Measurements from ENCODE around the gene VSIG10L2. TPM values are rescaled to one million over a fixed set of nuclear protein-coding genes. Genes with fewer than 3 reads are reported as not detected.
A peak's percentile ranks its signal among the peaks of the same experiment; 100 is the strongest.
"Not testable (repeated sequence)": the region's sequence is repeated elsewhere in the genome, so short reads cannot be mapped to it uniquely, and the experiment has no call there.

VSIG10L2 gene
- polyA plus RNA-seq: not detected
- long read RNA-seq, donor 1: 0 reads
- long read RNA-seq, donor 2, partial matches to known transcripts: 5 of 5 reads
- long read RNA-seq, donor 2, other reads (novel, unspliced or antisense): 0 of 5 reads
- long read RNA-seq, donor 3: 0 reads
- long read RNA-seq, donor 4: 0 reads
- long read RNA-seq, donor 5: 0 reads
- long read RNA-seq, donor 6, partial matches to known transcripts: 14 of 14 reads
- long read RNA-seq, donor 6, other reads (novel, unspliced or antisense): 0 of 14 reads
- long read RNA-seq, donor 7: 0 reads
- long read RNA-seq, donor 8: 0 reads
- long read RNA-seq, donor 9: 0 reads
- long read RNA-seq, donor 10: 0 reads
- long read RNA-seq, donor 11: 0 reads

GRCh38 chr11:125945797-125946520 is at the start of gene VSIG10L2:
Gene VSIG10L2, plus strand, starts transcription at chr11:125946044. Its CDS starts 12 bp downstream, at chr11:125946056.
- Histone ChIP-seq H3K36me3 (ENCODE audit: control insufficient read depth, insufficient read depth, low read length) (no peaks in the 10 kb centered on the region), H3K4me3 (ENCODE audit: low read length) (no peak within 1 kb of the TSS), H3K4me1 (ENCODE audit: control insufficient read depth, insufficient read depth, low read length) (peaks cover 5% of the 10 kb centered on the region), H3K9me3 (ENCODE audit: control insufficient read depth, low read depth, low read length) (no peaks in the 10 kb centered on the region), H3K27ac (ENCODE audit: low read length) (no peak within 1 kb of the TSS), H3K27me3 (ENCODE audit: control insufficient read depth, insufficient read depth, low read length) (no peaks in the 10 kb centered on the region)
- no peak for DNase-seq
- no CpG with 5 or more reads among the region's 8 CpGs for WGBS (ENCODE audit: insufficient coverage, low lambda C conversion rate)

- peaks cover 5% of the 10 kb centered on the region for H3K9me3 ChIP-seq (ENCODE audit: control insufficient read depth, low read depth, low read length)
- peaks cover 27% of the 10 kb centered on the region for H3K27me3 ChIP-seq (ENCODE audit: control insufficient read depth, insufficient read depth, low read length)
- H3K4me3 ChIP-seq (ENCODE audit: low read length): no peak overlapping the region
- DNase-seq: no peak
- peaks cover 9% of the 10 kb centered on the region for H3K36me3 ChIP-seq (ENCODE audit: control insufficient read depth, insufficient read depth, low read length)
- H3K4me1 ChIP-seq (ENCODE audit: control insufficient read depth, insufficient read depth, low read length): peaks cover 14% of the 10 kb centered on the region
- no peak overlapping the region for H3K27ac ChIP-seq (ENCODE audit: low read length)
- WGBS (ENCODE audit: insufficient coverage, low lambda C conversion rate): 90% methylated on average over 2 of the region's 6 CpGs
Measured at GRCh38 chr11:125901872-125902271, 44.0 kb upstream of the VSIG10L2 start.

- peaks cover 14% of the 10 kb centered on the region for H3K4me1 ChIP-seq (ENCODE audit: control insufficient read depth, insufficient read depth, low read length)
- H3K4me3 ChIP-seq (ENCODE audit: low read length): peak overlapping the region; percentile 54
- H3K27ac ChIP-seq (ENCODE audit: low read length): peak overlapping the region; percentile 40
- peaks cover 27% of the 10 kb centered on the region for H3K27me3 ChIP-seq (ENCODE audit: control insufficient read depth, insufficient read depth, low read length)
- no peak for DNase-seq
- peaks cover 9% of the 10 kb centered on the region for H3K36me3 ChIP-seq (ENCODE audit: control insufficient read depth, insufficient read depth, low read length)
- WGBS (ENCODE audit: insufficient coverage, low lambda C conversion rate): no CpG with 5 or more reads among the region's 20 CpGs
- H3K9me3 ChIP-seq (ENCODE audit: control insufficient read depth, low read depth, low read length): peaks cover 5% of the 10 kb centered on the region
Measured at GRCh38 chr11:125902277-125902926, 43.4 kb upstream of the VSIG10L2 start.

- peak; percentile 85 to 86 for DNase-seq
- H3K4me1 ChIP-seq (ENCODE audit: control insufficient read depth, insufficient read depth, low read length): peaks cover 14% of the 10 kb centered on the region
- WGBS (ENCODE audit: insufficient coverage, low lambda C conversion rate): 12% methylated on average over 10 of the region's 31 CpGs
- H3K27ac ChIP-seq (ENCODE audit: low read length): peak within 1 kb of the TSS; percentile 40
- peaks cover 9% of the 10 kb centered on the region for H3K36me3 ChIP-seq (ENCODE audit: control insufficient read depth, insufficient read depth, low read length)
- peaks cover 5% of the 10 kb centered on the region for H3K9me3 ChIP-seq (ENCODE audit: control insufficient read depth, low read depth, low read length)
- H3K4me3 ChIP-seq (ENCODE audit: low read length): peak within 1 kb of the TSS; percentile 54
- peaks cover 27% of the 10 kb centered on the region for H3K27me3 ChIP-seq (ENCODE audit: control insufficient read depth, insufficient read depth, low read length)
Measured at GRCh38 chr11:125902927-125903710, 42.7 kb upstream of the VSIG10L2 start, which contains the start of gene PUS3. Gene PUS3, minus strand, starts transcription at chr11:125903206. Its CDS starts 6,922 bp downstream, at chr11:125896284.

GRCh38 chr11:125903711-125904659 is 41.9 kb upstream of the VSIG10L2 start, which contains the start of gene DDX25:
Gene DDX25, plus strand, starts transcription at chr11:125904508. Its CDS starts 10 bp downstream, at chr11:125904518.
- Histone ChIP-seq H3K27me3 (ENCODE audit: control insufficient read depth, insufficient read depth, low read length) (peaks cover 27% of the 10 kb centered on the region), H3K4me3 (ENCODE audit: low read length) (peak within 1 kb of the TSS; percentile 54), H3K27ac (ENCODE audit: low read length) (no peak within 1 kb of the TSS), H3K4me1 (ENCODE audit: control insufficient read depth, insufficient read depth, low read length) (peaks cover 14% of the 10 kb centered on the region), H3K9me3 (ENCODE audit: control insufficient read depth, low read depth, low read length) (peaks cover 5% of the 10 kb centered on the region), H3K36me3 (ENCODE audit: control insufficient read depth, insufficient read depth, low read length) (peaks cover 9% of the 10 kb centered on the region)
- peak in 1 of 2 donors; percentile 30 for DNase-seq
- WGBS (ENCODE audit: insufficient coverage, low lambda C conversion rate): no CpG with 5 or more reads among the region's 81 CpGs

GRCh38 chr11:125904678-125905077 is 41.2 kb upstream of the VSIG10L2 start:
- no peak overlapping the region for H3K27ac ChIP-seq (ENCODE audit: low read length)
- H3K9me3 ChIP-seq (ENCODE audit: control insufficient read depth, low read depth, low read length): peaks cover 5% of the 10 kb centered on the region
- no peak for DNase-seq
- peak overlapping the region; percentile 26 for H3K4me3 ChIP-seq (ENCODE audit: low read length)
- peaks cover 14% of the 10 kb centered on the region for H3K4me1 ChIP-seq (ENCODE audit: control insufficient read depth, insufficient read depth, low read length)
- WGBS (ENCODE audit: insufficient coverage, low lambda C conversion rate): no CpG with 5 or more reads among the region's 11 CpGs
- peaks cover 27% of the 10 kb centered on the region for H3K27me3 ChIP-seq (ENCODE audit: control insufficient read depth, insufficient read depth, low read length)
- peaks cover 5% of the 10 kb centered on the region for H3K36me3 ChIP-seq (ENCODE audit: control insufficient read depth, insufficient read depth, low read length)

GRCh38 chr11:125910226-125910849 is 35.5 kb upstream of the VSIG10L2 start:
- Histone ChIP-seq H3K27me3 (ENCODE audit: control insufficient read depth, insufficient read depth, low read length) (peaks cover 12% of the 10 kb centered on the region), H3K4me3 (ENCODE audit: low read length) (no peak overlapping the region), H3K4me1 (ENCODE audit: control insufficient read depth, insufficient read depth, low read length) (no peaks in the 10 kb centered on the region), H3K9me3 (ENCODE audit: control insufficient read depth, low read depth, low read length) (no peaks in the 10 kb centered on the region), H3K27ac (ENCODE audit: low read length) (no peak overlapping the region), H3K36me3 (ENCODE audit: control insufficient read depth, insufficient read depth, low read length) (no peaks in the 10 kb centered on the region)
- DNase-seq: no peak
- WGBS (ENCODE audit: insufficient coverage, low lambda C conversion rate): 100% methylated on average over 2 of the region's 8 CpGs

- not testable (repeated sequence) for DNase-seq; H3K9me3 ChIP-seq (ENCODE audit: control insufficient read depth, low read depth, low read length); H3K27me3 ChIP-seq (ENCODE audit: control insufficient read depth, insufficient read depth, low read length); H3K36me3 ChIP-seq (ENCODE audit: control insufficient read depth, insufficient read depth, low read length); H3K27ac ChIP-seq (ENCODE audit: low read length); H3K4me1 ChIP-seq (ENCODE audit: control insufficient read depth, insufficient read depth, low read length); H3K4me3 ChIP-seq (ENCODE audit: low read length)
- 100% methylated on average over 1 of the region's 3 CpGs for WGBS (ENCODE audit: insufficient coverage, low lambda C conversion rate)
Measured at GRCh38 chr11:125914601-125915000, 31.2 kb upstream of the VSIG10L2 start.
